HepG2 (cell line): ENCODE data around the gene NLGN2. TPM values are rescaled to one million over a fixed set of nuclear protein-coding genes. Genes with fewer than 3 reads are reported as not detected.

Source experiments
- ADNP ChIP-seq: sonication (generic); formaldehyde crosslinking; IDR thresholded peaks from 2 replicates; pipeline ENCODE4 v1.4.0; 2020; ENCODE audit warnings: missing genetic modification reagents
- HES4 ChIP-seq: sonication (generic); formaldehyde crosslinking; IDR thresholded peaks from 2 replicates; pipeline ENCODE4 v1.9.0; 2021; ENCODE audit warnings: mild to moderate bottlenecking, missing genetic modification reagents, borderline replicate concordance
- JARID2 ChIP-seq: sonication (generic); formaldehyde crosslinking; IDR thresholded peaks from 2 replicates; pipeline ENCODE4 v1.8.1; 2023; ENCODE audit warnings: missing genetic modification reagents, inconsistent platforms; ENCODE audit not compliant: insufficient replicate concordance
- MED13 ChIP-seq: sonication (generic); formaldehyde crosslinking; IDR thresholded peaks from 2 replicates; pipeline ENCODE4 v1.5.0; 2020; ENCODE audit warnings: missing genetic modification reagents
- MXI1 ChIP-seq: IDR thresholded peaks from 3 replicates; pipeline ENCODE4 v1.6.1; 2012; ENCODE audit warnings: low read depth, low read length, inconsistent platforms, borderline replicate concordance
- NCOR1 ChIP-seq: fragments of 200-600 bp; sonication (generic); IDR thresholded peaks from 2 replicates; pipeline ENCODE4 v1.7.0; 2017; ENCODE audit warnings: antibody characterized with exemption, low read length, borderline replicate concordance
- NFRKB ChIP-seq: fragments of 450-650 bp; IDR thresholded peaks from 2 replicates; pipeline ENCODE4 v1.6.1; 2017
- NKX3-1 ChIP-seq: sonication (generic); formaldehyde crosslinking; IDR thresholded peaks from 2 replicates; pipeline ENCODE4 v1.5.0; 2020; ENCODE audit warnings: missing genetic modification reagents
- PHF5A ChIP-seq: IDR thresholded peaks from one replicate; pipeline ENCODE4 v1.6.1; 2018; ENCODE audit warnings: low read depth, missing genetic modification reagents; ENCODE audit not compliant: unreplicated experiment
- PLRG1 ChIP-seq: fragments of 450-650 bp; conservative IDR thresholded peaks from 2 replicates; pipeline ENCODE4 v1.6.1; 2016
- RARG ChIP-seq: sonication (generic); formaldehyde crosslinking; IDR thresholded peaks from 2 replicates; pipeline ENCODE4 v1.4.0; 2020; ENCODE audit warnings: low read depth, mild to moderate bottlenecking, missing genetic modification reagents
- REPIN1 ChIP-seq: sonication (generic); formaldehyde crosslinking; IDR thresholded peaks from 2 replicates; pipeline ENCODE4 v1.8.0; 2022; ENCODE audit warnings: missing genetic modification reagents, low read depth, mild to moderate bottlenecking, borderline replicate concordance
- SP5 ChIP-seq: IDR thresholded peaks from 2 replicates; pipeline ENCODE4 v1.6.1; 2016; ENCODE audit warnings: low read depth, borderline replicate concordance
- TEAD2 ChIP-seq: sonication (generic); formaldehyde crosslinking; IDR thresholded peaks from 2 replicates; pipeline ENCODE4 v1.9.0; 2021; ENCODE audit warnings: missing genetic modification reagents
- ZBTB20 ChIP-seq: sonication (generic); formaldehyde crosslinking; IDR thresholded peaks from 2 replicates; pipeline ENCODE4 v1.8.1; 2023; ENCODE audit warnings: missing genetic modification reagents, low read depth, mild to moderate bottlenecking, borderline replicate concordance
- ZBTB3 ChIP-seq: sonication (generic); formaldehyde crosslinking; IDR thresholded peaks from 2 replicates; pipeline ENCODE4 v1.4.0; 2020; ENCODE audit warnings: low read depth, mild to moderate bottlenecking, moderate library complexity, missing genetic modification reagents, borderline replicate concordance
- ZFP62 ChIP-seq: sonication (generic); formaldehyde crosslinking; IDR thresholded peaks from 2 replicates; pipeline ENCODE4 v1.4.0; 2020; ENCODE audit warnings: missing genetic modification reagents
- ZFYVE20 ChIP-seq: sonication (generic); formaldehyde crosslinking; IDR thresholded peaks from 2 replicates; pipeline ENCODE4 v1.8.0; 2023; ENCODE audit warnings: low read depth, mild to moderate bottlenecking, moderate library complexity, missing genetic modification reagents, borderline replicate concordance
- ZMAT3 ChIP-seq: sonication (generic); formaldehyde crosslinking; conservative IDR thresholded peaks from 2 replicates; pipeline ENCODE4 v1.7.0; 2021; ENCODE audit warnings: missing genetic modification reagents
- ZNF138 ChIP-seq: sonication (generic); formaldehyde crosslinking; IDR thresholded peaks from 2 replicates; pipeline ENCODE4 v1.5.0; 2020; ENCODE audit warnings: mild to moderate bottlenecking, low read depth, missing genetic modification reagents
- ZNF282 ChIP-seq: fragments of 450-650 bp; IDR thresholded peaks from 2 replicates; pipeline ENCODE4 v1.6.1; 2018; ENCODE audit not compliant: partially characterized antibody
- ZNF350 ChIP-seq: sonication (generic); formaldehyde crosslinking; IDR thresholded peaks from 2 replicates; pipeline ENCODE4 v1.4.0; 2020; ENCODE audit warnings: mild to moderate bottlenecking, low read depth, missing genetic modification reagents, borderline replicate concordance
- ZNF598 ChIP-seq: sonication (generic); formaldehyde crosslinking; IDR thresholded peaks from 2 replicates; pipeline ENCODE4 v1.5.1; 2020; ENCODE audit warnings: mild to moderate bottlenecking, missing genetic modification reagents, borderline replicate concordance
- ZNF749 ChIP-seq: sonication (generic); formaldehyde crosslinking; IDR thresholded peaks from 2 replicates; pipeline ENCODE4 v1.8.0; 2022; ENCODE audit warnings: mild to moderate bottlenecking, missing genetic modification reagents, moderate library complexity, borderline replicate concordance
- ZNF75D ChIP-seq: sonication (generic); formaldehyde crosslinking; IDR thresholded peaks from 2 replicates; pipeline ENCODE4 v1.8.1; 2023; ENCODE audit warnings: missing genetic modification reagents, mild to moderate bottlenecking, borderline replicate concordance
- ZNF83 ChIP-seq: sonication (generic); formaldehyde crosslinking; IDR thresholded peaks from 2 replicates; pipeline ENCODE4 v1.4.0; 2020; ENCODE audit warnings: missing genetic modification reagents, mild to moderate bottlenecking, borderline replicate concordance
- polyA plus RNA-seq, 8 experiments: library from polyadenylated mRNA; depleted of rRNA in 3 of 8; stranded (reverse) in 7 of 8; unstranded in 1 of 8; fragments of >200 nt; fragmentation: Illumina TruSeq in 4 of 8; extraction: Trizol in 4 of 8; gene quantifications; 2 replicates each; pipeline versions ENCODE4 v1.2.1 to v1.2.3, GENCODE V29; 2011 to 2016; ENCODE audit warnings: low read depth in 4 of 8, missing spikeins in 1 of 8, mixed read lengths in 1 of 8; ENCODE audit not compliant: insufficient read depth in 1 of 8
- total RNA-seq, 5 experiments: library from RNA; depleted of rRNA; stranded (reverse); fragments of >200 nt; fragmentation: Illumina TruSeq; extraction: Trizol; gene quantifications; 2 replicates each; pipeline ENCODE4 v1.2.3, GENCODE V29; 2016; ENCODE audit warnings: low read depth in 1 of 5
- TF ChIP-seq, protein P1 (sequence below), 2 experiments: sonication (generic) in 1 of 2; formaldehyde crosslinking in 1 of 2; IDR thresholded peaks; 2 replicates each; pipeline versions ENCODE4 v1.4.0 to v1.6.1; 2018 to 2020; ENCODE audit warnings: missing genetic modification reagents in 2 of 2, borderline replicate concordance in 1 of 2, low read depth in 1 of 2, mild to moderate bottlenecking in 1 of 2, missing biosample characterization in 1 of 2
- TF ChIP-seq, protein P2 (sequence below): sonication (generic); formaldehyde crosslinking; IDR thresholded peaks from 2 replicates; pipeline ENCODE4 v1.5.1; 2020; ENCODE audit warnings: mild to moderate bottlenecking, moderate library complexity, missing genetic modification reagents

The NLGN2 gene
- total and polyA plus RNA-seq, 2 of the 13 experiments (the other 11 are each of a cell fraction or from before 2014, with no cell fraction given) = 1.9 to 11.0 TPM

DNA sequence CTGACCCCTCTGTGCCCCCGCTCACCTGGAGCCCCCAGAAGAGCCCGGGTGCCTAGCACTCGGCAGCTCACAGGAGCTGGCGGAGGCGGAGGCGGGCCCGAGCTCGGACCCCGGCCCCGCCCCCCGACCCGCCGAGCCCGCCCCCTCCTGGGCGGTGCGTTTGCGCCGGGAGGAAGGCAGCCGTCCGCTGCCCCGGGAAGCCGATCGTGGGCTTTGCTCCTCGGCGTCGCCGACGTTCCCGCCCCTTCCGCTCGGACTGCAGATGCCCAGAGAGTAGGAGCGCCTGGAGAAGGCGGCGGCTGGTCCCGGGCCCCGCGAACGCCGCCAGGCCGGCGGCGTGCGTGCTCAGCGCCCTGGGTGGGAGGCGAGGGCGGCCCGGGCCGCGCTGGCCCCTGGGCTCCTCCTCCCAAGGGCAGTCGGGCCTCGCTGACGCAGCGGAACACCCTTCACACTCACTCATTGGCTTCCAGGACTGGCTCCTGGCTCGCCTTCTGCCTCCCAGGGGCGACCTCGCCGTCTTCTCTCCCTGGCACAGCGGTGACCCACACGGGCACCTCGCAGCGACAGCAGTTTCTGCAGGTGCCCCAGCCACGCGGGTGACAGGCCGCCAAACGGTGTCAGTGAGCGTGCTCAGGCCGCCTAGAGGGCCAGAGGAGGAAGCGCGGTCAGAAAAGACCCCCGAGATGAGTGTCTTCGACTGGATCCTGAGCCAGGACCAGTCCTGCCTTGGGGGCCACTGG is 13.0 kb upstream of the NLGN2 start, which contains the start of gene PLSCR3 (continued):
- TF ChIP-seq HES4 = 0 out of 2 replicates have a peak, but pooled peaks have one; percentile 65
- TF ChIP-seq MXI1 = peak; percentile 54; the same call in 1 of the 3 replicates
- no peak for TF ChIP-seq ZFP62 (CRISPR knock-in tag)
- TF ChIP-seq TEAD2 (CRISPR knock-in tag) = no peak
- peak; percentile 76 for TF ChIP-seq SP5 (CRISPR knock-in tag)
- TF ChIP-seq MED13 (CRISPR knock-in tag) = no peak
- no peak; the same call in 1 of the 2 replicates for TF ChIP-seq ZNF598 (CRISPR knock-in tag)
- TF ChIP-seq ZNF350 (CRISPR knock-in tag) = peak; percentile 49; the same call in 1 of the 2 replicates
- TF ChIP-seq ADNP (CRISPR knock-in tag) = no peak
- no peak for TF ChIP-seq ZNF749
- no peak for TF ChIP-seq ZNF75D (CRISPR knock-in tag)
- TF ChIP-seq REPIN1 (CRISPR knock-in tag) = peak; percentile 78; the same call in 1 of the 2 replicates
- no peak for TF ChIP-seq NKX3-1 (CRISPR knock-in tag)
- TF ChIP-seq, protein P1, sequence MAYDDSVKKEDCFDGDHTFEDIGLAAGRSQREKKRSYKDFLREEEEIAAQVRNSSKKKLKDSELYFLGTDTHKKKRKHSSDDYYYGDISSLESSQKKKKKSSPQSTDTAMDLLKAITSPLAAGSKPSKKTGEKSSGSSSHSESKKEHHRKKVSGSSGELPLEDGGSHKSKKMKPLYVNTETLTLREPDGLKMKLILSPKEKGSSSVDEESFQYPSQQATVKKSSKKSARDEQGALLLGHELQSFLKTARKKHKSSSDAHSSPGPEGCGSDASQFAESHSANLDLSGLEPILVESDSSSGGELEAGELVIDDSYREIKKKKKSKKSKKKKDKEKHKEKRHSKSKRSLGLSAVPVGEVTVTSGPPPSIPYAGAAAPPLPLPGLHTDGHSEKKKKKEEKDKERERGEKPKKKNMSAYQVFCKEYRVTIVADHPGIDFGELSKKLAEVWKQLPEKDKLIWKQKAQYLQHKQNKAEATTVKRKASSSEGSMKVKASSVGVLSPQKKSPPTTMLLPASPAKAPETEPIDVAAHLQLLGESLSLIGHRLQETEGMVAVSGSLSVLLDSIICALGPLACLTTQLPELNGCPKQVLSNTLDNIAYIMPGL (CRISPR knock-in tag; IDR thresholded peaks at IDR 0.05; ENCODE audit: borderline replicate concordance in 1 of 2, low read depth in 1 of 2) = peak in 1 of 2 experiments; percentile 55; a peak in 2 of 4 replicates
- no peak for TF ChIP-seq ZBTB3
- TF ChIP-seq ZNF138 (CRISPR knock-in tag) = no peak
- TF ChIP-seq RARG = no peak
- TF ChIP-seq ZBTB20 (CRISPR knock-in tag) = 0 out of 2 replicates have a peak, but pooled peaks have one; percentile 55
- peak; percentile 82; the same call in 1 of the 2 replicates for TF ChIP-seq ZFYVE20 (CRISPR knock-in tag)
- TF ChIP-seq ZNF282 = no peak
- TF ChIP-seq ZNF83 (CRISPR knock-in tag) = 0 out of 2 replicates have a peak, but pooled peaks have one; percentile 60
- no peak for TF ChIP-seq ZMAT3 (CRISPR knock-in tag)
- TF ChIP-seq NFRKB = no peak
- no peak for TF ChIP-seq NCOR1
- TF ChIP-seq, protein P2, sequence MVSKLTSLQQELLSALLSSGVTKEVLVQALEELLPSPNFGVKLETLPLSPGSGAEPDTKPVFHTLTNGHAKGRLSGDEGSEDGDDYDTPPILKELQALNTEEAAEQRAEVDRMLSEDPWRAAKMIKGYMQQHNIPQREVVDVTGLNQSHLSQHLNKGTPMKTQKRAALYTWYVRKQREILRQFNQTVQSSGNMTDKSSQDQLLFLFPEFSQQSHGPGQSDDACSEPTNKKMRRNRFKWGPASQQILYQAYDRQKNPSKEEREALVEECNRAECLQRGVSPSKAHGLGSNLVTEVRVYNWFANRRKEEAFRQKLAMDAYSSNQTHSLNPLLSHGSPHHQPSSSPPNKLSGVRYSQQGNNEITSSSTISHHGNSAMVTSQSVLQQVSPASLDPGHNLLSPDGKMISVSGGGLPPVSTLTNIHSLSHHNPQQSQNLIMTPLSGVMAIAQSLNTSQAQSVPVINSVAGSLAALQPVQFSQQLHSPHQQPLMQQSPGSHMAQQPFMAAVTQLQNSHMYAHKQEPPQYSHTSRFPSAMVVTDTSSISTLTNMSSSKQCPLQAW (CRISPR knock-in tag) = peak; percentile 69; the same call in 1 of the 2 replicates
- TF ChIP-seq JARID2 (CRISPR knock-in tag) = peak; percentile 81
- TF ChIP-seq PHF5A (CRISPR knock-in tag) = peak; percentile 28
- TF ChIP-seq PLRG1 = no peak
